ENCODE results near the gene SOX1. TPM values are rescaled to one million over a fixed set of nuclear protein-coding genes. Genes with fewer than 3 reads are reported as not detected.

SOX1 gene
- polyA plus RNA-seq, 1 donor from 2014 or later, result 13.2 TPM

GRCh38 chr13:112104881-112105234 lies 37.9 kb downstream of the SOX1 start:
- Histone ChIP-seq H3K4me2 (ENCODE audit: low read length) (no peak overlapping the region), H3K27me3 (ENCODE audit: insufficient read depth, low read depth, low read length) (peaks cover 29% of the 10 kb centered on the region)

GRCh38 chr13:112105244-112105681 lies 38.3 kb downstream of the SOX1 start:
- no peaks in the 10 kb centered on the region for H3K9me3 ChIP-seq (ENCODE audit: low read length)
- no peak overlapping the region for H3K27ac ChIP-seq (ENCODE audit: low read length)
- H3K4me3 ChIP-seq (ENCODE audit: low read length), result peak overlapping the region; percentile 55
- peaks cover 7% of the 10 kb centered on the region for H3K79me2 ChIP-seq (replicated peaks; ENCODE audit: insufficient read depth, low read length)
- H3K27me3 ChIP-seq (ENCODE audit: insufficient read depth, low read depth, low read length), result peaks cover 29% of the 10 kb centered on the region
- H3K9me2 ChIP-seq (ENCODE audit: insufficient read depth, low read length), result no peaks in the 10 kb centered on the region
- H3K36me3 ChIP-seq (ENCODE audit: insufficient read depth, low read length), result peaks cover 3% of the 10 kb centered on the region
- no peak overlapping the region for H3K4me2 ChIP-seq (ENCODE audit: low read length)
- no peaks in the 10 kb centered on the region for H4K20me1 ChIP-seq (ENCODE audit: insufficient read depth)
- no peak for TF ChIP-seq RAD21 (conservative IDR thresholded peaks at IDR 0.05)
- no peak for TF ChIP-seq SMC3 (conservative IDR thresholded peaks at IDR 0.05; ENCODE audit: poor library complexity)
- TF ChIP-seq POLR2AphosphoS5 (IDR thresholded peaks at IDR 0.05), result no peak
- no peak for TF ChIP-seq EZH2 (IDR thresholded peaks at IDR 0.05; ENCODE audit: borderline replicate concordance, insufficient read depth, low read length, poor library complexity, severe bottlenecking)
- no peak for TF ChIP-seq EP300 (conservative IDR thresholded peaks at IDR 0.05; ENCODE audit: poor library complexity, severe bottlenecking)
- no peak for TF ChIP-seq TAF1 (IDR thresholded peaks at IDR 0.05; ENCODE audit: low read depth)
- no peak for TF ChIP-seq CTCF (IDR thresholded peaks at IDR 0.05; ENCODE audit: poor library complexity, severe bottlenecking)
- TF ChIP-seq MXI1 (conservative IDR thresholded peaks at IDR 0.05; ENCODE audit: poor library complexity, severe bottlenecking), result no peak
- TF ChIP-seq REST (IDR thresholded peaks at IDR 0.05; ENCODE audit: borderline replicate concordance), result no peak
- H3K9ac ChIP-seq (ENCODE audit: low read length), result peak overlapping the region; percentile 21
- H3F3A ChIP-seq (ENCODE audit: insufficient read depth, low read length, poor library complexity, severe bottlenecking), result peaks cover 5% of the 10 kb centered on the region
- H2AFZ ChIP-seq (ENCODE audit: low read depth, low read length), result no peak overlapping the region

More at GRCh38 chr13:112104881-112105234, 37.9 kb downstream of the SOX1 start:
- H3K9ac ChIP-seq (ENCODE audit: low read length), result peak overlapping the region; percentile 21
- no peak overlapping the region for H3K27ac ChIP-seq (ENCODE audit: low read length)
- H3K36me3 ChIP-seq (ENCODE audit: insufficient read depth, low read length), result peaks cover 3% of the 10 kb centered on the region
- peak overlapping the region; percentile 55 for H3K4me3 ChIP-seq (ENCODE audit: low read length)
- no peaks in the 10 kb centered on the region for H3K9me2 ChIP-seq (ENCODE audit: insufficient read depth, low read length)
- peaks cover 5% of the 10 kb centered on the region for H3F3A ChIP-seq (ENCODE audit: insufficient read depth, low read length, poor library complexity, severe bottlenecking)
- TF ChIP-seq EZH2 (IDR thresholded peaks at IDR 0.05; ENCODE audit: borderline replicate concordance, insufficient read depth, low read length, poor library complexity, severe bottlenecking), result no peak
- TF ChIP-seq SMC3 (conservative IDR thresholded peaks at IDR 0.05; ENCODE audit: poor library complexity), result no peak
- no peak for TF ChIP-seq REST (IDR thresholded peaks at IDR 0.05; ENCODE audit: borderline replicate concordance)
- TF ChIP-seq TAF1 (IDR thresholded peaks at IDR 0.05; ENCODE audit: low read depth), result no peak
- H4K20me1 ChIP-seq (ENCODE audit: insufficient read depth), result no peaks in the 10 kb centered on the region
- H3K9me3 ChIP-seq (ENCODE audit: low read length), result no peaks in the 10 kb centered on the region
- no peak overlapping the region for H2AFZ ChIP-seq (ENCODE audit: low read depth, low read length)
- peaks cover 7% of the 10 kb centered on the region for H3K79me2 ChIP-seq (replicated peaks; ENCODE audit: insufficient read depth, low read length)
